Stimulated activated CD8-positive, alpha-beta memory T cell treated with anti-CD3 and anti-CD28 coated beads, Interleukin-15, amount 100 ng/mL, for 4 hours (primary cell): ENCODE measurements around the gene DNPH1.

Experiments used
- DNase-seq, 2 donors: peaks; one replicate each; pipeline ENCODE4 v3.0.0-alpha.2; 2020; ENCODE audit warnings: low read depth in 2 of 2

DNPH1 gene

GRCh38 chr6:43228951-43229802 lies at the start of gene DNPH1:
Gene DNPH1, minus strand, starts transcription at chr6:43229481. Its CDS starts 25 bp downstream, at chr6:43229456.
- peak; percentile 44 to 62 for DNase-seq

- DNase-seq, result no peak
These were observed 49.3 kb upstream of the DNPH1 start for GRCh38 chr6:43278524-43279078.

GRCh38 chr6:43277643-43278523 lies 48.6 kb upstream of the DNPH1 start:
- DNase-seq, result no peak

- DNase-seq, result no peak
These were observed 48.0 kb upstream of the DNPH1 start for GRCh38 chr6:43277306-43277642.

- no peak for DNase-seq
These were observed 47.5 kb upstream of the DNPH1 start for GRCh38 chr6:43276577-43277305.

- DNase-seq, result no peak
These were observed 46.7 kb upstream of the DNPH1 start for GRCh38 chr6:43275801-43276576.

GRCh38 chr6:43274916-43275597 lies 45.8 kb upstream of the DNPH1 start:
- DNase-seq, result peak in 1 of 2 donors; percentile 5

- no peak for DNase-seq
These were observed 45.0 kb upstream of the DNPH1 start for GRCh38 chr6:43274127-43274915.

GRCh38 chr6:43273707-43274106 lies 44.4 kb upstream of the DNPH1 start:
- no peak for DNase-seq

- DNase-seq, result no peak
These were observed 42.7 kb upstream of the DNPH1 start for GRCh38 chr6:43271944-43272343.

- DNase-seq, result no peak
These were observed 42.0 kb upstream of the DNPH1 start for GRCh38 chr6:43271103-43271815.

- DNase-seq, result peak in 1 of 2 donors; percentile 27
These were observed 40.2 kb upstream of the DNPH1 start for GRCh38 chr6:43269273-43270007.

GRCh38 chr6:43268782-43269272 lies 39.5 kb upstream of the DNPH1 start:
- no peak for DNase-seq

- DNase-seq, result no peak
These were observed 39.0 kb upstream of the DNPH1 start for GRCh38 chr6:43268355-43268700.

- DNase-seq, result no peak
These were observed 38.5 kb upstream of the DNPH1 start for GRCh38 chr6:43267619-43268354.

- DNase-seq, result no peak
These were observed 36.3 kb upstream of the DNPH1 start for GRCh38 chr6:43265564-43265963.

- DNase-seq, result no peak
These were observed 35.4 kb upstream of the DNPH1 start for GRCh38 chr6:43264599-43265145.
